Sigmoid colon (tissue), 7 donors: Measurements from ENCODE around the gene GBF1. TPM values are rescaled to one million over a fixed set of nuclear protein-coding genes. Genes with fewer than 3 reads are reported as not detected.

Experiments used
- DNase-seq: peaks from one replicate; pipeline ENCODE4 v3.0.0-alpha.2; 2019
- H3K27ac ChIP-seq, 4 donors: fragments of 200-600 bp; sonication (generic); one replicate each; pipeline ENCODE4 v1.5.1; 2016 to 2019; ENCODE audit warnings: mild to moderate bottlenecking in 1 of 4
- H3K27me3 ChIP-seq, 3 donors: fragments of 200-600 bp; sonication (generic); one replicate each; pipeline ENCODE4 v1.5.1; 2019; ENCODE audit warnings: mild to moderate bottlenecking in 1 of 3
- H3K36me3 ChIP-seq, 4 donors: fragments of 200-600 bp; sonication (generic); one replicate each; pipeline ENCODE4 v1.5.1; 2016 to 2019
- H3K4me1 ChIP-seq, 4 donors: fragments of 200-600 bp; sonication (generic); one replicate each; pipeline ENCODE4 v1.5.1; 2017 to 2019
- H3K4me3 ChIP-seq, 4 donors: fragments of 200-600 bp; sonication (generic); one replicate each; pipeline ENCODE4 v1.5.1; 2017 to 2019; ENCODE audit warnings: mild to moderate bottlenecking in 2 of 4, moderate library complexity in 1 of 4
- H3K9me3 ChIP-seq, 4 donors: fragments of 200-600 bp in 3 of 4; sonication (generic) in 3 of 4; one replicate each; pipeline versions ENCODE4 v1.5.1 to v1.6.1; 2013 to 2019
- CTCF ChIP-seq, 4 experiments: fragments of 450-650 bp in 3 of 4; fragments of 200-600 bp in 1 of 4; IDR thresholded peaks; one replicate each; pipeline ENCODE4 v1.5.1; 2016 to 2019; ENCODE audit warnings: antibody characterized with exemption in 4 of 4, mild to moderate bottlenecking in 3 of 4, moderate library complexity in 2 of 4
- EP300 ChIP-seq, 4 donors: sonication (generic); formaldehyde crosslinking; IDR thresholded peaks; one replicate each; pipeline ENCODE4 v1.6.1; 2017; ENCODE audit warnings: antibody characterized with exemption in 4 of 4
- POLR2A ChIP-seq, 2 donors: fragments of 450-650 bp; IDR thresholded peaks; one replicate each; pipeline ENCODE4 v1.6.1; 2016; ENCODE audit warnings: antibody characterized with exemption in 2 of 2, mild to moderate bottlenecking in 2 of 2, moderate library complexity in 2 of 2
- POLR2AphosphoS5 ChIP-seq, 4 donors: sonication (generic); formaldehyde crosslinking; IDR thresholded peaks; one replicate each; pipeline ENCODE4 v1.6.1; 2017; ENCODE audit warnings: antibody characterized with exemption in 4 of 4
- WGBS, 2 donors: extraction: QIAGEN DNeasy Blood & Tissue Kit; methylation state at CpG; one replicate each; pipeline ENCODE4 v1.1.7; 2013; 5-methylcytosine and 5-hydroxymethylcytosine counted together
- intact Hi-C: fragments of 100-400 bp; cut with DNase I; formaldehyde crosslinking; loops from one replicate; pipeline ENCODE4 v1.15.1; 2023
- polyA plus RNA-seq, 3 donors: library from polyadenylated mRNA; stranded (reverse); fragments of 200-250 nt; gene quantifications; one replicate each; pipeline ENCODE4 v1.2.3, GENCODE V29; 2013
- total RNA-seq, 4 donors: library from RNA; depleted of rRNA; stranded (reverse); fragments of >200 nt; gene quantifications; one replicate each; pipeline ENCODE4 v1.1.0, GENCODE V29; 2016
- donor health status: healthy with polysubstance abuse.
- donor health status: Bipolar disorder and iron deficiency.
- donor health status: healthy.

GBF1 gene
- total and polyA plus RNA-seq, 7 donors: 8.4 to 38.2 (median 18.5) TPM

- H3K27me3 ChIP-seq: peaks cover 20 to 83% (median 47%) of the 10 kb centered on the region in 3 donors
- H3K9me3 ChIP-seq: no peaks in the 10 kb centered on the region
- no peak for DNase-seq
- no peak overlapping the region for H3K27ac ChIP-seq
- no peak overlapping the region for H3K4me3 ChIP-seq
- 75 to 83% methylated on average over 1 of the region's 1 CpG for WGBS, 2 donors
- intact Hi-C loops: no loop called here
- TF ChIP-seq POLR2AphosphoS5 (IDR thresholded peaks at IDR 0.05) (no peak), POLR2A (IDR thresholded peaks at IDR 0.05) (no peak)
- H3K36me3 ChIP-seq: no peaks in the 10 kb centered on the region
- peaks cover 0 to 23% (median 22%) of the 10 kb centered on the region in 4 donors for H3K4me1 ChIP-seq
These were observed 11.3 kb upstream of the GBF1 start for GRCh38 chr10:102233997-102234396.

GRCh38 chr10:102234888-102235597 is 10.3 kb upstream of the GBF1 start:
- no peaks in the 10 kb centered on the region for H3K9me3 ChIP-seq
- H3K4me3 ChIP-seq: no peak overlapping the region
- peaks cover 20 to 73% (median 45%) of the 10 kb centered on the region in 3 donors for H3K27me3 ChIP-seq
- peaks cover 0 to 20% (median 19%) of the 10 kb centered on the region in 4 donors for H3K4me1 ChIP-seq
- DNase-seq: no peak
- TF ChIP-seq CTCF (IDR thresholded peaks at IDR 0.05) (no peak), EP300 (IDR thresholded peaks at IDR 0.05) (no peak), POLR2AphosphoS5 (IDR thresholded peaks at IDR 0.05) (no peak), POLR2A (IDR thresholded peaks at IDR 0.05) (no peak)
- 67 to 69% methylated on average over 12 of the region's 12 CpGs for WGBS, 2 donors
- H3K27ac ChIP-seq: no peak overlapping the region
- intact Hi-C loops: no loop called here
- no peaks in the 10 kb centered on the region for H3K36me3 ChIP-seq

GRCh38 chr10:102235598-102235920 is 9.8 kb upstream of the GBF1 start:
- Histone ChIP-seq H3K27ac (no peak overlapping the region), H3K4me3 (no peak overlapping the region), H3K36me3 (no peaks in the 10 kb centered on the region), H3K9me3 (no peaks in the 10 kb centered on the region), H3K27me3 (peaks cover 17 to 68% (median 40%) of the 10 kb centered on the region in 3 donors), H3K4me1 (peaks cover 0 to 19% (median 17%) of the 10 kb centered on the region in 4 donors)
- 68 to 89% methylated on average over 1 of the region's 1 CpG for WGBS, 2 donors
- intact Hi-C loops: no loop called here
- no peak for TF ChIP-seq POLR2A (IDR thresholded peaks at IDR 0.05)
- no peak for TF ChIP-seq POLR2AphosphoS5 (IDR thresholded peaks at IDR 0.05)
- no peak for TF ChIP-seq EP300 (IDR thresholded peaks at IDR 0.05)
- no peak for TF ChIP-seq CTCF (IDR thresholded peaks at IDR 0.05)
- DNase-seq: no peak

GRCh38 chr10:102236006-102236405 is 9.3 kb upstream of the GBF1 start:
- Histone ChIP-seq H3K4me1 (peaks cover 0 to 19% (median 17%) of the 10 kb centered on the region in 4 donors), H3K9me3 (no peaks in the 10 kb centered on the region), H3K4me3 (no peak overlapping the region), H3K36me3 (no peaks in the 10 kb centered on the region), H3K27ac (no peak overlapping the region), H3K27me3 (peaks cover 17 to 63% (median 35%) of the 10 kb centered on the region in 3 donors)
- no peak for DNase-seq
- intact Hi-C loops: no loop called here
- WGBS, 2 donors: 69 to 75% methylated on average over 8 of the region's 8 CpGs
- no peak for TF ChIP-seq POLR2A (IDR thresholded peaks at IDR 0.05)
- TF ChIP-seq POLR2AphosphoS5 (IDR thresholded peaks at IDR 0.05): no peak
- TF ChIP-seq EP300 (IDR thresholded peaks at IDR 0.05): no peak
- TF ChIP-seq CTCF (IDR thresholded peaks at IDR 0.05): no peak

GRCh38 chr10:102237711-102238252 is 7.5 kb upstream of the GBF1 start:
- Histone ChIP-seq H3K4me3 (no peak overlapping the region), H3K36me3 (no peaks in the 10 kb centered on the region), H3K4me1 (peaks cover 0 to 24% (median 22%) of the 10 kb centered on the region in 4 donors), H3K27ac (no peak overlapping the region), H3K27me3 (peaks cover 0 to 45% (median 18%) of the 10 kb centered on the region in 3 donors), H3K9me3 (no peaks in the 10 kb centered on the region)
- intact Hi-C loops: no loop called here
- DNase-seq: no peak
- TF ChIP-seq POLR2AphosphoS5 (IDR thresholded peaks at IDR 0.05) (no peak), CTCF (IDR thresholded peaks at IDR 0.05) (no peak), POLR2A (IDR thresholded peaks at IDR 0.05) (no peak), EP300 (IDR thresholded peaks at IDR 0.05) (no peak)
- 61 to 81% methylated on average over 4 of the region's 4 CpGs for WGBS, 2 donors
